Esophagus squamous epithelium (tissue), 5 donors: ENCODE data around the gene PJA1. TPM values are rescaled to one million over a fixed set of nuclear protein-coding genes. Genes with fewer than 3 reads are reported as not detected.

Experiments used
- DNase-seq: peaks from one replicate; lab custom pipeline; 2025; lab: John Stamatoyannopoulos, UW
- H3K27ac ChIP-seq, 4 donors: fragments of 200-600 bp; sonication (generic); one replicate each; pipeline ENCODE4 v1.5.1; 2016 to 2019; ENCODE audit warnings: mild to moderate bottlenecking in 1 of 4
- H3K27me3 ChIP-seq, 4 donors: fragments of 200-600 bp; sonication (generic); 1 replicate in 3 of 4; 2 replicates in 1 of 4; pipeline versions ENCODE4 v1.5.1 to v1.6.0; 2017 to 2021; ENCODE audit warnings: antibody characterized with exemption in 1 of 4
- H3K36me3 ChIP-seq, 3 donors: fragments of 200-600 bp; sonication (generic); one replicate each; pipeline ENCODE4 v1.5.1; 2016 to 2019
- H3K4me1 ChIP-seq, 3 donors: fragments of 200-600 bp; sonication (generic); one replicate each; pipeline ENCODE4 v1.5.1; 2017 to 2019
- H3K4me3 ChIP-seq, 4 donors: fragments of 200-600 bp; sonication (generic); 1 replicate in 3 of 4; 2 replicates in 1 of 4; pipeline ENCODE4 v1.5.1; 2016 to 2019; ENCODE audit warnings: mild to moderate bottlenecking in 2 of 4, moderate library complexity in 1 of 4
- H3K9me3 ChIP-seq, 3 donors: fragments of 200-600 bp; sonication (generic); one replicate each; pipeline ENCODE4 v1.5.1; 2016 to 2019
- POLR2A ChIP-seq, 4 donors: fragments of 450-650 bp; IDR thresholded peaks; one replicate each; pipeline ENCODE4 v1.6.1; 2017; ENCODE audit warnings: antibody characterized with exemption in 4 of 4, mild to moderate bottlenecking in 4 of 4, moderate library complexity in 3 of 4
- WGBS, 2 donors: methylation state at CpG; one replicate each; pipeline ENCODE4 v1.1.5; 2018; 5-methylcytosine and 5-hydroxymethylcytosine counted together
- intact Hi-C: fragments of 100-400 bp; cut with DNase I; formaldehyde crosslinking; loops from one replicate; pipeline ENCODE4 v1.15.0; 2022
- total RNA-seq, 4 donors: library from RNA; depleted of rRNA; stranded (reverse); fragments of >200 nt; gene quantifications; one replicate each; pipeline ENCODE4 v1.1.0, GENCODE V29; 2016
- TF ChIP-seq, protein P1 (sequence below), 6 experiments: fragments of 450-650 bp in 4 of 6; fragments of 200-600 bp in 2 of 6; sonication (generic) in 2 of 6; IDR thresholded peaks; one replicate each; pipeline ENCODE4 v1.5.1; 2016 to 2019; ENCODE audit warnings: antibody characterized with exemption in 6 of 6, mild to moderate bottlenecking in 4 of 6, moderate library complexity in 4 of 6
- donor health status: DM: yes; HTN: yes; CAD: no.

Gene PJA1
- total RNA-seq, 4 donors from 2014 or later = 7.5 to 24.2 (median 15.8) TPM

- no peak overlapping the region for H3K4me3 ChIP-seq
- no peak overlapping the region for H3K27ac ChIP-seq
- H3K9me3 ChIP-seq = no peaks in the 10 kb centered on the region
- H3K4me1 ChIP-seq = no peaks in the 10 kb centered on the region
- H3K27me3 ChIP-seq = no peaks in the 10 kb centered on the region
- WGBS, 2 donors = 73 to 80% methylated on average over 1 to 3 of the region's 3 CpGs
- H3K36me3 ChIP-seq = no peaks in the 10 kb centered on the region
- no peak for DNase-seq
- intact Hi-C loops = no loop called here
- TF ChIP-seq, protein P1, sequence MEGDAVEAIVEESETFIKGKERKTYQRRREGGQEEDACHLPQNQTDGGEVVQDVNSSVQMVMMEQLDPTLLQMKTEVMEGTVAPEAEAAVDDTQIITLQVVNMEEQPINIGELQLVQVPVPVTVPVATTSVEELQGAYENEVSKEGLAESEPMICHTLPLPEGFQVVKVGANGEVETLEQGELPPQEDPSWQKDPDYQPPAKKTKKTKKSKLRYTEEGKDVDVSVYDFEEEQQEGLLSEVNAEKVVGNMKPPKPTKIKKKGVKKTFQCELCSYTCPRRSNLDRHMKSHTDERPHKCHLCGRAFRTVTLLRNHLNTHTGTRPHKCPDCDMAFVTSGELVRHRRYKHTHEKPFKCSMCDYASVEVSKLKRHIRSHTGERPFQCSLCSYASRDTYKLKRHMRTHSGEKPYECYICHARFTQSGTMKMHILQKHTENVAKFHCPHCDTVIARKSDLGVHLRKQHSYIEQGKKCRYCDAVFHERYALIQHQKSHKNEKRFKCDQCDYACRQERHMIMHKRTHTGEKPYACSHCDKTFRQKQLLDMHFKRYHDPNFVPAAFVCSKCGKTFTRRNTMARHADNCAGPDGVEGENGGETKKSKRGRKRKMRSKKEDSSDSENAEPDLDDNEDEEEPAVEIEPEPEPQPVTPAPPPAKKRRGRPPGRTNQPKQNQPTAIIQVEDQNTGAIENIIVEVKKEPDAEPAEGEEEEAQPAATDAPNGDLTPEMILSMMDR (IDR thresholded peaks at IDR 0.05) = no peak
- no peak for TF ChIP-seq POLR2A (IDR thresholded peaks at IDR 0.05)
Observed at GRCh38 chrX:69176053-69176452, 10.8 kb upstream of the PJA1 start.

DNA sequence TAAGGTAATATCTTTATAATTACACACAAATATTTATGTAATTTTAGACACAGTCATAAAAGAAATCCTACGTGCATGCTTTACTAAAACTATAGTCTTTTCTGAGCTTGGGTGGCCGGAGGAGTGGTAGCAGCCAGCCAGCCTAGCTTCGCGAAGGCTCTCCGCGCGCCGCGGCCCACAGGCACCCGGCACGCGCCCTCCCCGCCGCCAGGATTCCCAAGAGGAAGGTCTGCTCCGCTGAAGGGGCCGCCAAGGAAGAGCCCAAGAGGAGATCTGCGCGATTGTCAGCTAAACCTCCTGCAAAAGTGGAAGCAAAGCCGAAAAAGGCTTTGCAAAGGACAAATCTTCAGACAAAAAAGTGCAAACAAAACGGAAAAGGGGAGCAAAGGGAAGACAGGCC, 8.7 kb upstream of the PJA1 start:
- DNase-seq = no peak

GRCh38 chrX:69172937-69173336, 7.7 kb upstream of the PJA1 start:
- WGBS, 2 donors = 65 to 84% methylated on average over 3 of the region's 3 CpGs
- TF ChIP-seq POLR2A (IDR thresholded peaks at IDR 0.05) = no peak
- TF ChIP-seq, protein P1 (IDR thresholded peaks at IDR 0.05) = no peak
- Histone ChIP-seq H3K9me3 (no peaks in the 10 kb centered on the region), H3K4me3 (no peak overlapping the region), H3K27ac (no peak overlapping the region), H3K36me3 (no peaks in the 10 kb centered on the region), H3K4me1 (no peaks in the 10 kb centered on the region), H3K27me3 (no peaks in the 10 kb centered on the region)
- intact Hi-C loops = no loop called here
- DNase-seq = no peak

More for the DNA sequence above, 8.7 kb upstream of the PJA1 start:
- Histone ChIP-seq H3K4me3 (no peak overlapping the region), H3K36me3 (no peaks in the 10 kb centered on the region), H3K27ac (no peak overlapping the region), H3K9me3 (no peaks in the 10 kb centered on the region), H3K27me3 (no peaks in the 10 kb centered on the region), H3K4me1 (no peaks in the 10 kb centered on the region)
- intact Hi-C loops = no loop called here
- no peak for TF ChIP-seq POLR2A (IDR thresholded peaks at IDR 0.05)
- TF ChIP-seq, protein P1 (IDR thresholded peaks at IDR 0.05) = no peak
- WGBS, 2 donors = 32 to 53% methylated on average over 3 to 6 of the region's 20 CpGs

- Histone ChIP-seq H3K4me1 (peaks cover 0 to 9% (median 0%) of the 10 kb centered on the region in 3 donors), H3K4me3 (no peak overlapping the region), H3K9me3 (no peaks in the 10 kb centered on the region), H3K27ac (no peak overlapping the region), H3K27me3 (no peaks in the 10 kb centered on the region), H3K36me3 (no peaks in the 10 kb centered on the region)
- TF ChIP-seq, protein P1 (IDR thresholded peaks at IDR 0.05) = no peak
- TF ChIP-seq POLR2A (IDR thresholded peaks at IDR 0.05) = no peak
- intact Hi-C loops = no loop called here
- DNase-seq = no peak
Observed at GRCh38 chrX:69170319-69170718, 5.1 kb upstream of the PJA1 start.

DNA sequence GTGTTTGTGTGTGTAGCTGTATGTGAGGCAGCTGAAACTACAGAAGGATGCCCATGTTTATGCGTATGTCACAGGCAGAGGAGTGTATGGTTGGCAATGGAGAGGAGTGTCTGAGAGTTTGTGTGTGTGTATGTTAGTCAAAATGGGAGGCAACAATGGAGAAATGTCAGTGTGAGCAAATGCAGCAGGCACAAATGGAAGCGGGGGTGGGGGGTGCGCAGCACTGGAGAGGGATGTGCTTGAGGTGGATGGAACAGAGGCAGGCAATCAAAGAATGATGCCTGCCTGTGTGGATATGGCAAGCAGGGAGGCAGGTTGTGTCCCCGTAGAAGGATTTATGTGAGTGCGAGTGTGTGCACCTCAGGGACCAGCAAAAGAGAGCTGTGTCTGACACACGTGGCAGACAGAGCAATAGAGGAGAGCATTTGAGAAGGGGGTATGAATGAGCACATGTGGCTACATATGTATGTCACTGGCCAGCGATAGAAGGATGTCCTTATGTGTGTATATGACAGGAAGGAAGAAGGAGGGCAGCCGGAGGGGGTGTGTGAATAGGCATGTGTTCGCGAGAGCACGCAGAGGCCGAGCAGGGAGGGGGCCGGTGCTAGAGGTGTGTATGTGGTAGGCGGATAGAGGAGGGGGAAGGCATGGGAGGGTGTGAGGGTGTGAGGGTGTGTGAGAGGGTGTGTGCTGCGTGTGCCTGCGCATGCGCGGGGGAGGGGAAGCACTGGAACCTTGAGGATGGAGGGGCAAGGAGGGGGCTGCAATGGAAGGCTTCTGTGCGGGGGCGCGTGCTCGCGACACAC, 1.1 kb downstream of the PJA1 start:
- peak overlapping the region in 3 of 4 donors; percentile 66 to 86 (median 86) for H3K27ac ChIP-seq
- H3K4me1 ChIP-seq = peaks cover 0 to 26% (median 0%) of the 10 kb centered on the region in 3 donors
- TF ChIP-seq POLR2A (IDR thresholded peaks at IDR 0.05) = no peak
- TF ChIP-seq, protein P1 (IDR thresholded peaks at IDR 0.05) = no peak
- peaks cover 0 to 19% (median 0%) of the 10 kb centered on the region in 3 donors for H3K36me3 ChIP-seq
- DNase-seq = no peak
- peak overlapping the region; percentile 50 to 76 (median 68) for H3K4me3 ChIP-seq
- no peaks in the 10 kb centered on the region for H3K27me3 ChIP-seq
- 12 to 40% methylated on average over 22 to 23 of the region's 23 CpGs for WGBS, 2 donors
- intact Hi-C loops = no loop called here
- H3K9me3 ChIP-seq = no peaks in the 10 kb centered on the region
